GM18498 (cell line): ENCODE measurements around the gene DUSP8.

Source experiments
- ATAC-seq: cut with Tn5 transposase; IDR thresholded peaks from one replicate; pipeline ENCODE4 v1.9.1; 2021; ENCODE audit warnings: mild to moderate bottlenecking, moderate library complexity; ENCODE audit not compliant: unreplicated experiment

DUSP8 gene

GRCh38 chr11:1566381-1567051 lies 5.6 kb downstream of the DUSP8 start:
- ATAC-seq = no peak

GRCh38 chr11:1565904-1566247 lies 6.2 kb downstream of the DUSP8 start:
- no peak for ATAC-seq

DNA sequence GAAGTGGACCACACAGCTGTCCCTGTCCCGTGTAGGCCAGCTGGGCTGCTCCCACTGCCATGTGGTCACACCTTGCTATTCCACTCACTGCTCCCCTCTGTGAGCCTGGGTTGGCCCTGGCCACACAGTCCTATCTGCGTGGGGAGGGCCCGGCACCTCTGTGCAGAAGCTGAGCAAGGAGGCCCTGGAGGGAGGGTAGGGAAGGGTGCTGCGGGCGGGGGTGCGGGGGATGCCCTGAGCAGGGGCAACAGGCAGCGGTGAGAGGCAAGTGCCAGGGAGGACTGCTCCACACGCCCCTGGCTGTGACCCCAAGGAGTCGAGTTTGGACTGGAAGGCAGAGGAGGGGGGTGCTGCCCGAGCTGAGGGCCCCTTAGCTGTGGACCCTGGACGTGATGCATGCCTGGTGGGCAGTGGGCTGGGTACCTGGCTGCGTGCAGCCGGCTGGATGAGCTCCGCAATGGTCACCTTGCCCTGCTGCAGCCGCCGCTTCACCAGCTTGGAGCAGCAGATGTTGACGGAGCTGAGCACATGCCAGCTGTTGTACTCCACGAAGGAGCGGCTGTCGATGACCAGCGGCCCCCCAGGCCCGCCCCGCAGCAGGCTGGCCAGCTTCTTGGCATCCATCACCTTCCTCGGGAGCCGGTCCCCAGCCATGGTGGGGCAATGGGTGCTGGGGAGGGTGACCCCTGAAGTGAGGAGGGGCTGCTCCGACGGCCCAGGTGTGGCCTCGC lies 6.7 kb downstream of the DUSP8 start:
- no peak for ATAC-seq

- no peak for ATAC-seq
Measured at GRCh38 chr11:1564535-1565172, 7.4 kb downstream of the DUSP8 start.

DNA sequence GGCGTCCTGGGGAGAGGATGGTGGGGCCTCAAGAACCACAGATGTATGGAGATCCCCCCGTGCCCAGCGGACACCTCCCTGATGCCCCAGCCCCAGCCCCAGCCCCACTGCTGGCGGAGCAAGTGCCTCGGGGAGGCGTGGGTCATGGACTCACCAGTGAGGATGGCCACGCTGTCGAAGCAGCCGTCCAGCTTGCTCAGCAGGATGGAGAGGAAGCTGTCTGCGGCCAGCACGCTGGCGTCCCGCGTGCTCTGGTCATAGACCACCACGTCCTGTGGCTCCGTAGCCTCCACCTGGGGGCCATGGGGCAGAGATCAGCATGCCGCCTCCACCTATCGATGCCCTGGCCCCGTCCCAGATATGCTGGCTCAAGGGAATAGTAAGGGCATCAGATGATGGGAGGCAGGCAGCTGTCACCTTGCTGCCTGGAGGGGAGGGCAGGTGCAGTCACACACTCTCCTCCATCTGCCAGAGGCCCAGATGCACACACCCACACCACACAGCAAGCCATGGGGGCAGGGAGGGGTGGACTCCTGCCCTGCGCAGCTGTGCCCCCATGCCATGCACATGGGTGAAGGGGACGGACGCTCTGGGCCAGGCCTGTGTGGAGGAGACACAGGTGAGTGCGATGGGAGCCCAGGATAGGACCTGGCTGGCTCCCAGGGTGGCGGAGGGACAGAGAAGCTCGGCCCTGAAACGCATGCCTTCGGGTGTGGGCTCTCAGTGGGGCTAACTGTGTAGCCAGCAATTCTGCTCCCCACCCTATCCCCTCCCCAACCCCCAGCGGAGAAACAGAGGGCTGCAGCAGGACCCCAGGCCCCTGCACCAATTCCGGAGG lies 8.2 kb downstream of the DUSP8 start:
- ATAC-seq = no peak

DNA sequence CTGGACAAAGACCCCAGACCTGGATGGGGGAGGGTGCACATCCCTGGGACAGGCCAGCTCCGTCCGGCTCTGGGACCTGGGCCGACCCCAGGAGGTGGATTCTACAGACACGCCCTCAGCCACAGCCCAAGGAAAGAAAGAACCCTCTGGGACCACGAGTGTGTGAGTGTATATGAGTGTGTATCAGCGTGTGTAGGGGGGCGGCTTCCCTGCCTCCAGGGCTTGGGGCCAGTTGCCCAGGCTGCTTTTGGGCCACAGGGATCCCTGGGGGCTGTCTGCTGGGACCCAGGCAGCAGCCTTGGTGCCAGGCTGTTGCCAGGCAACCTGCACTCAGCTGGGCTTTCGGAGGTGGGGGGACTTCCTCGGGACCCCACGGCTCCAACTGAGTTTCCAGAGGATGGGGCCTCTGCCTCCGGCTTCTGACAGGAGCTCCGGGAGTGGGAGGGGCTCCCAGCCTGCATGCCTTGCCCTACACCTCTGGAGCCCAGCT lies 8.9 kb downstream of the DUSP8 start:
- no peak for ATAC-seq

- ATAC-seq = no peak
Measured at GRCh38 chr11:1562469-1563148, 9.5 kb downstream of the DUSP8 start.

DNA sequence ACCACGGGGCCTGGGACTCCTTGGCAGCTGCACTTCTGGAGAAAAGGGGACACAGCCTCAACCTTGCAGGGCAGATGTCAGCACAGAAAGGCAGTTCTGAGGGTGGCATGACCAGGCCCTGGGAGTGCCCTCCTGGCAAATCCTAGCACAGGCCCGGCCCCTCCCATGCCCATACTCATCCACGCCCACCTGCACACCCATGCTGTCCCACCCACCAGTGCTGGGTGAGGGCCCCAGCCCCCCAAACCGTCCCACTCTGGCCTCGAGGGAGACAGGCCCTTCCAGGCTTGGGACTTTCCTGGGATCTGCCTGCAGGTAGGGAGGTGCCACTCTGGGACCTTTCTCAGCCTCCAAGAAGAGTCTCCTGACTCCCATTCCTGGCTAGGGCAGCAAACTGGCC lies 10.1 kb downstream of the DUSP8 start:
- no peak for ATAC-seq

- no peak for ATAC-seq
Measured at GRCh38 chr11:1561266-1561665, 10.8 kb downstream of the DUSP8 start.

- no peak for ATAC-seq
Measured at GRCh38 chr11:1560649-1561251, 11.3 kb downstream of the DUSP8 start.

- no peak for ATAC-seq
Measured at GRCh38 chr11:1560002-1560648, 11.9 kb downstream of the DUSP8 start.

DNA sequence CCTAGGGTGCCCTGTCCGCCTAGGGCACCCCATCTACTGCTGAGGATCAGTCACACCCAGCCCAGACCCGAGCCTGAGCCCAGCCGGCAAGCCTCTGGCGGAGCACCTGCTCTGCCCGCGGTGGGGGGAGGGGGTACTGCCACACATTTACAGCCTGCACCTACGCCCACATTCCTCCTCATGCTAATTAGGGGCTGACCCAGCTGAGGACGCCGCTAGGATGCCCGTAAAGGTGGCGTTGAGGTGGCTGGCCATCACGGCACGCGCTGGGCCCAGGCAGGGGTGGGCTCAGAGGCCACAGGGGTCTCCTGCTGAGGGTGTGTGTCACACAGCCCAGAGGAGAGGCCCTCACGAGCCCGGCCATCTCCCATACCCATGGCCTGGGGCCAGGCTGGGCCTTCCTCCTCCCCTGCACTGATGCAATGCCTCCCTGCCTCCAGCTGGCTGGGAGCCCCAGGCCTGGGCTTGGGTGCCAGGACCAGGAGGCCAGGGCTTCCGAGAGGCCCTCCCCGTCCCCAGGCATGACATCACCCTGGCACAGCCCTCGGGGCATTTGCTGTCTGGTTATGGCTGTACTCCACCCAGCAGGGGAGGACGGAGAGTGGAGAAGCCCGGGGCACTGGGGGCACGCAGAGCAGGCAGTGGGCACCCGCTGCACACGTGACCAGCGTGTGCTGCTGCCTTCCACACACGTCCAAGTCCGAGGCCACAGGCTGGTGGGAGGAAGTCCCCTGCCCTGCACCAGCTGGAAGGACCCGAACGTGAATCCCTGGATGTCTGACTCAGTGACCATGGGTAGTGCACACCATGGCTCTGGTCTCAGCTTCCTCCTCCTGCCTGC lies 12.7 kb downstream of the DUSP8 start:
- ATAC-seq = no peak

GRCh38 chr11:1558775-1559110 lies 13.3 kb downstream of the DUSP8 start:
- no peak for ATAC-seq

DNA sequence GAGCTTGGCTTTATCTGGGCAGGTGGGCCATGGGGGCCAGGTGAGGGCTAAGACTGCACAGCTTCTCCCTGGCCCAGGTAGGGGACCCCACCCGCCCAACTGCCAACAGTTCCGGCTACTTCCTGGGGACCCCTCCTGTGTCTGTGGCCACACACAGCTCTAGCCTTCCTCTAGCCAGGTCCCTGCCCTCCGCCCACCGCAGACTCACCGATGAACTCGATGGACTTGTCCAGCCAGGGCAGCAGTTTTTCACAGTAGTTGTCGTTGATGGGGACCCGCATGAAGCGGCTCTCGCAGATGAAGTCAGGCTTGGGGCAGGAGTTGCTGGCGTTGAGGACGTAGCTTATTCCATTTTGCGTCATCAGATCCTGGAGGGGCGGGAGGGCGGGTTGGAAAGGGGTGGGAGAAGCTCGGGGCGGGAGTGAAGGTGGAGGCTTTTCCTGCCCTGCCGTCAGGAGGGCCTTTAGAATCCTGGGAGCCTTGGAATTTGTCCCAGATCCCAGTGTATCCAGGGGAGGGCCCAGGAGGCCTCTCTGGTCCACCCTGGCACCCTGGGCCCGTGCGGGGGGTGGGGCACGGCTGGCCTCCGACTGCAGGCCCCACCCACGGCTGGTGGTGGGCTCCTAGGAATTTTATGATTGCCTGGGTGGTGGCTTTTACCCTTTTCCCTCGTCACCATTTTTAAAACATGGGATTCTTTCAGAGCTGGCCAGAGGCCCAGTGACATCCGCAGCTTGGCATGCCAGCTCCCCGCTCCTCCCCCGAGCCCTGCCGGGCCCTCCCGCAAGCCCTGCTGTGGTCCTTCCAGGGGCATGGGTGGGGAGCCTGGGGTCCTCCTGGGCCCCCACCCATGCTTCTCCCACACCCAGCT lies 13.9 kb downstream of the DUSP8 start:
- no peak for ATAC-seq

GRCh38 chr11:1557051-1557884 lies 14.8 kb downstream of the DUSP8 start:
- ATAC-seq = no peak

- ATAC-seq = no peak
Measured at GRCh38 chr11:1556278-1556902, 15.7 kb downstream of the DUSP8 start.

DNA sequence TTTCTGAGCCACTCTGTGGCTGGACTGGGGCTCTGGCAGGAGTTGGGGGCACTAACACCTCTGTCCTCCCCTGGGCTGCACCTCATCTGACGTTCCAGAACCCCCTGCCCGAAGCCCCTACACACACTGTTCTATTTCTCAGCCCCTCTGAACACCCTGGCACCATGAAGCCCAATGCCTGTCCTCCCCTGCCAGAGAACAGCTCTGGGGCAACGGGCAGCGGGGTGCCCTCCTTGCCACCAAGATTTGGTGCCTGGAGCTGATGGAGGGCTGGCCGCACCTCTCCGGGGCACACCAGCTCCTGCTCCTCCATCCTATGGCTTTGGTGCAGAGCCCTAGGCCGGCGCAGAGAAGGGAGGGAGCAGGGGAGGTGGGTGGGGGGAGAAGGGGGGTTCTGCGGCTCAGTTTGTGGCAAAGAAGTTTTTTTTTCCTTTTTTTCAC lies 16.3 kb downstream of the DUSP8 start:
- ATAC-seq = no peak
